Lower leg skin (tissue), 3 donors: ENCODE measurements around the gene SLC16A8.

Experiments used
- CTCF ChIP-seq, 3 donors: fragments of 450-650 bp; IDR thresholded peaks; one replicate each; pipeline ENCODE4 v1.5.1; 2016; ENCODE audit warnings: antibody characterized with exemption in 3 of 3, mild to moderate bottlenecking in 3 of 3, moderate library complexity in 2 of 3
- POLR2A ChIP-seq, 2 donors: fragments of 450-650 bp; IDR thresholded peaks; one replicate each; pipeline ENCODE4 v1.6.1; 2016 to 2017; ENCODE audit warnings: antibody characterized with exemption in 2 of 2, mild to moderate bottlenecking in 1 of 2, moderate library complexity in 1 of 2

GRCh38 chr22:38030311-38031133 is 53.5 kb downstream of the SLC16A8 start:
- TF ChIP-seq CTCF (IDR thresholded peaks at IDR 0.05) (no peak), POLR2A (IDR thresholded peaks at IDR 0.05) (no peak)
